Measurements from ENCODE around the gene GUCA1A. TPM values are rescaled to one million over a fixed set of nuclear protein-coding genes. Genes with fewer than 3 reads are reported as not detected.

Gene GUCA1A
- total RNA-seq, 4 donors from 2014 or later, result not detected

DNA sequence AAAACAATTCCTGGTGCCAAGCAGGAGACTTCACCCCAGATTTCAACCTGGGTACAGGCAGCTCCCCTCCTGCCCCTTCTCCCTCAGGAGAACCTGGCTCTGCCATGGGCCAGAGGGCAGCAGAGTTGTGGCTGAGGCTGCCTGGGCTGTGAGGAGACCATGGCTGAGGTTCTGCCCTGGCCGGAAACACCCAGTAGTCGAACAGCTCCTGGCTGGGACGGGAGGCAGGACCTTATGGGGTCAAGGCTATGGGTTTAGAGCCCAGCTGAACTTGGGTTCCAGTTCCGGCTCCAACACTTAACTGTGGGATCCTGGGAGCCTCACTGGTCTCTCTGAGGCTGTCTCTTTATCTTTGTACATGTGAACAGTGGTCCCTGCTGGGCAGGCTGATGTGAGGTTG lies 39.2 kb upstream of the GUCA1A start:
- Histone ChIP-seq H3K4me3 (no peak overlapping the region), H3K27me3 (no peaks in the 10 kb centered on the region), H3K4me1 (peaks cover 6 to 29% (median 17%) of the 10 kb centered on the region in 4 donors), H3K9me3 (no peaks in the 10 kb centered on the region), H3K27ac (no peak overlapping the region), H3K36me3 (peaks cover 0 to 3% (median 0%) of the 10 kb centered on the region in 4 donors)
- TF ChIP-seq CTCF (IDR thresholded peaks at IDR 0.05) (no peak), POLR2A (IDR thresholded peaks at IDR 0.05) (no peak), EP300 (IDR thresholded peaks at IDR 0.05; ENCODE audit: low read depth) (no peak)
- WGBS, 2 donors (ENCODE audit: low coverage in 1 of 2), result 88% methylated on average over 4 of the region's 4 CpGs; no CpG with 5 or more reads in 1 of the 2 donors
- intact Hi-C loops (cut with DNase I; ENCODE audit: low total_unique reads), result no loop called here
- no peak for DNase-seq
- in situ Hi-C loops (cut with MboI; ENCODE audit: low pct_ligation_motif_present in 1 of 4, low pct_unique_long_range_greater_than_20kb in 1 of 4, low sequenced_read_pairs in 3 of 4), result no loop called here

DNA sequence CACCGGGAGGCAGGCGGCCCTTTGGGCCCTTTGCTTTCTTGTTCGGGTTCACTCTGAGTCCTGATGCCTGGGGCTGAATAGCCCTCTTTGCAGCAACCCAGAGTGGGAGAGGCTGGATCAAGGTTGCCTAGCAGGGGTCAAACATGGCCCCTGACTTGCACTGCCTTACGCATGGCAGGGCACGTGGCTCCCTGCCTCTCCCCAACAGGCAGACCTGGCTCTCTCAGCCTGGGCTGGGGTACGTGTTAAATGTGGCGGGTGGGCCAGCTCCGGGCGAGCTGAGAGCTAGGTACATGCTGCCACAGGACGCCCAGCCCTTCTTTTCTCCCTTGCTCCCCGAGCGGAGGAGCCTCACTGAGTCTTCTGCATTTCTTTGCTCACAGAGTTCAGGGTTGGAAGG lies 38.0 kb upstream of the GUCA1A start:
- no peak for TF ChIP-seq POLR2AphosphoS5 (IDR thresholded peaks at IDR 0.05)
- no peaks in the 10 kb centered on the region for H3K27me3 ChIP-seq
- peaks cover 0 to 3% (median 0%) of the 10 kb centered on the region in 4 donors for H3K36me3 ChIP-seq
- in situ Hi-C loops (cut with MboI; ENCODE audit: low pct_ligation_motif_present in 1 of 4, low pct_unique_long_range_greater_than_20kb in 1 of 4, low sequenced_read_pairs in 3 of 4), result no loop called here
- intact Hi-C loops (cut with DNase I; ENCODE audit: low total_unique reads), result no loop called here
- H3K9me3 ChIP-seq, result no peaks in the 10 kb centered on the region
- no peak overlapping the region for H3K4me3 ChIP-seq
- no peak for DNase-seq
- H3K27ac ChIP-seq, result no peak overlapping the region
- 90% methylated on average over 12 of the region's 12 CpGs; no CpG with 5 or more reads in 1 of the 2 donors for WGBS, 2 donors (ENCODE audit: low coverage in 1 of 2)
- H3K4me1 ChIP-seq, result peaks cover 6 to 40% (median 28%) of the 10 kb centered on the region in 4 donors

GRCh38 chr6:42135722-42136121 lies 37.4 kb upstream of the GUCA1A start:
- 94% methylated on average over 2 of the region's 2 CpGs; no CpG with 5 or more reads in 1 of the 2 donors for WGBS, 2 donors (ENCODE audit: low coverage in 1 of 2)
- in situ Hi-C loops (cut with MboI; ENCODE audit: low pct_ligation_motif_present in 1 of 4, low pct_unique_long_range_greater_than_20kb in 1 of 4, low sequenced_read_pairs in 3 of 4), result no loop called here
- Histone ChIP-seq H3K27ac (no peak overlapping the region), H3K4me3 (no peak overlapping the region), H3K4me1 (peaks cover 6 to 45% (median 33%) of the 10 kb centered on the region in 4 donors), H3K27me3 (no peaks in the 10 kb centered on the region), H3K9me3 (no peaks in the 10 kb centered on the region), H3K36me3 (peaks cover 0 to 3% (median 0%) of the 10 kb centered on the region in 4 donors)
- intact Hi-C loops (cut with DNase I; ENCODE audit: low total_unique reads), result no loop called here
- DNase-seq, result no peak
- TF ChIP-seq POLR2A (IDR thresholded peaks at IDR 0.05) (no peak), CTCF (IDR thresholded peaks at IDR 0.05) (no peak), EP300 (IDR thresholded peaks at IDR 0.05; ENCODE audit: low read depth) (no peak), POLR2AphosphoS5 (IDR thresholded peaks at IDR 0.05) (no peak)

- peaks cover 6 to 51% (median 36%) of the 10 kb centered on the region in 4 donors for H3K4me1 ChIP-seq
- 36% methylated on average over 14 of the region's 14 CpGs; no CpG with 5 or more reads in 1 of the 2 donors for WGBS, 2 donors (ENCODE audit: low coverage in 1 of 2)
- H3K36me3 ChIP-seq, result peaks cover 0 to 3% (median 0%) of the 10 kb centered on the region in 4 donors
- peaks cover under 1% of the 10 kb centered on the region for H3K27me3 ChIP-seq
- intact Hi-C loops (cut with DNase I; ENCODE audit: low total_unique reads) (no loop called here), in situ Hi-C loops (cut with MboI; ENCODE audit: low pct_ligation_motif_present in 1 of 4, low pct_unique_long_range_greater_than_20kb in 1 of 4, low sequenced_read_pairs in 3 of 4) (no loop called here)
- H3K4me3 ChIP-seq, result no peak overlapping the region
- peak overlapping the region; percentile 83 to 92 (median 88) for H3K27ac ChIP-seq
- peak in 1 of 3 donors; percentile 62 for TF ChIP-seq POLR2AphosphoS5 (IDR thresholded peaks at IDR 0.05)
- TF ChIP-seq EP300 (IDR thresholded peaks at IDR 0.05; ENCODE audit: low read depth), result no peak
- no peak for TF ChIP-seq CTCF (IDR thresholded peaks at IDR 0.05)
- H3K9me3 ChIP-seq, result no peaks in the 10 kb centered on the region
- DNase-seq, result peak; percentile 40
Observed at GRCh38 chr6:42136508-42137193, 36.5 kb upstream of the GUCA1A start.

Measured in transverse colon (tissue), 4 donors.